Measurements from ENCODE around the gene COL1A1. TPM values are rescaled to one million over a fixed set of nuclear protein-coding genes. Genes with fewer than 3 reads are reported as not detected.

COL1A1 gene
- total RNA-seq, 1 experiment from 2014 or later, result 4.5 TPM

GRCh38 chr17:50206604-50207293 lies 5.3 kb upstream of the COL1A1 start:
- no peak for TF ChIP-seq CTCF (IDR thresholded peaks at IDR 0.05; ENCODE audit: unreplicated experiment)
- no TSS peak for BruUV-seq (replicated peaks)
- peaks cover 18% of the 10 kb centered on the region for H3K4me1 Mint-ChIP-seq (ENCODE audit: insufficient read depth, unreplicated experiment)
- no peaks in the 10 kb centered on the region for H3K36me3 Mint-ChIP-seq (ENCODE audit: insufficient read depth, unreplicated experiment)
- CTCF ChIA-PET, result interaction anchor here (0.9 kb wide), 1 partner anchor 37 kb away, joined by 8 read pairs; no protein-coding TSS in a partner anchor
- no peaks in the 10 kb centered on the region for H3K9me3 Mint-ChIP-seq (ENCODE audit: unreplicated experiment)
- intact Hi-C loops (cut with micrococcal nuclease), result no loop called here
- H3K27me3 Mint-ChIP-seq (ENCODE audit: insufficient read depth, unreplicated experiment), result peaks cover 16% of the 10 kb centered on the region
- no peak overlapping the region for H3K27ac Mint-ChIP-seq (ENCODE audit: low read depth, unreplicated experiment)
- POLR2A ChIA-PET, result no interaction called here
- no peak overlapping the region for H3K4me3 Mint-ChIP-seq (ENCODE audit: unreplicated experiment)
- no peak for DNase-seq (ENCODE audit: unreplicated experiment)

DNA sequence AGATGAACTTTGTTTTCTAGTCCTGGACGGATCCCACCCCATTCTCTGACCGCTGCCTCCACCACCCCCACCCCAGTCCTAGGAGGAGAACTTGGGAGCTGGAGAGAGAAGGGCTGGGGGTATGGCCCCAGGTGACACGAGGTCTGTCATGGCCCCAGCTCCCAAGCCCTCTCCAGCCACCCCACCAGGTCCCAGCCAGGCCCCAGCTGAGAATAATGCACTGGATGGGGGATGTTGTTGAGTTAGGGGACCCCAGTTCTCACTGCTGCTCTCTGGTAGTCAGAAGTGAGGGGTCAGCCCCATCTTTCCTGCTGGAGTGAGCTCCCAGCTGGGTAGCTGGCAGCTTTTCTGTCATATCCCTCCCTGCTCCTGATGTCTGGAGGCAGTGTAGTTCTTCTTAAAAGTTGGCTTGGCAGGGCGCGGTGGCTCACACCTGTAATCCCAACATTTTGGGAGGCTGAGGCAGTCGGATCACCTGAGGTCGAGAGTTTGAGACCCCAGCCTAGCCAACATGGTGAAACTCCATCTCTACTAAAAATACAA lies 4.6 kb upstream of the COL1A1 start:
- peaks cover 16% of the 10 kb centered on the region for H3K27me3 Mint-ChIP-seq (ENCODE audit: insufficient read depth, unreplicated experiment)
- DNase-seq (ENCODE audit: unreplicated experiment), result no peak
- intact Hi-C loops (cut with micrococcal nuclease), result no loop called here
- H3K4me3 Mint-ChIP-seq (ENCODE audit: unreplicated experiment), result no peak overlapping the region
- TF ChIP-seq CTCF (IDR thresholded peaks at IDR 0.05; ENCODE audit: unreplicated experiment), result no peak
- H3K9me3 Mint-ChIP-seq (ENCODE audit: unreplicated experiment), result no peaks in the 10 kb centered on the region
- H3K36me3 Mint-ChIP-seq (ENCODE audit: insufficient read depth, unreplicated experiment), result no peaks in the 10 kb centered on the region
- H3K4me1 Mint-ChIP-seq (ENCODE audit: insufficient read depth, unreplicated experiment), result peaks cover 14% of the 10 kb centered on the region
- BruUV-seq (replicated peaks), result no TSS peak
- ChIA-PET CTCF (interaction anchor here (0.6 to 1.1 kb wide), 4 partner anchors 36 to 94 kb away, joined by 3 to 8 read pairs (median 3); no protein-coding TSS in a partner anchor), POLR2A (interaction anchor here (0.7 kb wide), 2 partner anchors 75 to 376 kb away, joined by 3 read pairs; no protein-coding TSS in a partner anchor)
- H3K27ac Mint-ChIP-seq (ENCODE audit: low read depth, unreplicated experiment), result no peak overlapping the region

- BruUV-seq (replicated peaks), result no TSS peak
- ChIA-PET POLR2A (interaction anchor here (0.7 kb wide), 2 partner anchors 76 to 377 kb away, joined by 3 read pairs; no protein-coding TSS in a partner anchor), CTCF (interaction anchor here (0.6 to 2.5 kb wide), 5 partner anchors 26 to 95 kb away, joined by 3 to 12 read pairs (median 3); no protein-coding TSS in a partner anchor)
- Mint-ChIP-seq H3K9me3 (ENCODE audit: unreplicated experiment) (no peaks in the 10 kb centered on the region), H3K4me3 (ENCODE audit: unreplicated experiment) (no peak overlapping the region), H3K36me3 (ENCODE audit: insufficient read depth, unreplicated experiment) (no peaks in the 10 kb centered on the region), H3K27ac (ENCODE audit: low read depth, unreplicated experiment) (no peak overlapping the region), H3K4me1 (ENCODE audit: insufficient read depth, unreplicated experiment) (peaks cover 17% of the 10 kb centered on the region), H3K27me3 (ENCODE audit: insufficient read depth, unreplicated experiment) (peaks cover 16% of the 10 kb centered on the region)
- intact Hi-C loops (cut with micrococcal nuclease), result no loop called here
- no peak for DNase-seq (ENCODE audit: unreplicated experiment)
- no peak for TF ChIP-seq CTCF (IDR thresholded peaks at IDR 0.05; ENCODE audit: unreplicated experiment)
Observed at GRCh38 chr17:50205111-50205962, 3.9 kb upstream of the COL1A1 start.

DNA sequence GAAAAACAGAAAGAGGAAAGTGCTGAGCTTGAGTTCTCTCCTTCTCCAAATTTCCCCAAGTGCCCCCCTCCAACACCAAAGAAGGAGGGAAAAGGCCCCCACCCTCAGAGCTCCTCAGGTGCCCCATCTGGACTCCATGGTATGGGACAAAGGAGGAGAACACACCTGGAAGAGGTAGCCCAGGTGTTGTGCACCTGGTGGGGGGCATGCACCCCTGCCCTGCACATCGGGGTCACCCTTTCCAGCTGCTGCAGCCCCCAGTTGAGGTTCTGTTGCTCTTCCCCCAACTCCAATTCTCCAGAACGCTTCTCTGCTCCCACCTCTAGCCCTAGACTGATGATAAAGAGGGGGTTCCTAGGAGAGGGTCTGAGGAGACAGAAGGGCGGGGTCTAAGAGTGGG lies 3.0 kb upstream of the COL1A1 start:
- ChIA-PET POLR2A (interaction anchor here (1.1 kb wide), 1 partner anchor 18 kb away, joined by 4 read pairs; no protein-coding TSS in a partner anchor), CTCF (interaction anchor here (0.5 to 2.5 kb wide), 5 partner anchors 10 to 93 kb away, joined by 3 to 12 read pairs (median 3); no protein-coding TSS in a partner anchor)
- TF ChIP-seq CTCF (IDR thresholded peaks at IDR 0.05; ENCODE audit: unreplicated experiment), result no peak
- H3K36me3 Mint-ChIP-seq (ENCODE audit: insufficient read depth, unreplicated experiment), result no peaks in the 10 kb centered on the region
- peaks cover 16% of the 10 kb centered on the region for H3K27me3 Mint-ChIP-seq (ENCODE audit: insufficient read depth, unreplicated experiment)
- H3K9me3 Mint-ChIP-seq (ENCODE audit: unreplicated experiment), result no peaks in the 10 kb centered on the region
- H3K27ac Mint-ChIP-seq (ENCODE audit: low read depth, unreplicated experiment), result no peak overlapping the region
- BruUV-seq (replicated peaks), result no TSS peak
- intact Hi-C loops (cut with micrococcal nuclease), result no loop called here
- H3K4me3 Mint-ChIP-seq (ENCODE audit: unreplicated experiment), result no peak overlapping the region
- DNase-seq (ENCODE audit: unreplicated experiment), result no peak
- H3K4me1 Mint-ChIP-seq (ENCODE audit: insufficient read depth, unreplicated experiment), result peaks cover 10% of the 10 kb centered on the region

All from MCF 10A (cell line).